HepG2 (cell line): ENCODE data around the gene LIMK2. TPM values are rescaled to one million over a fixed set of nuclear protein-coding genes. Genes with fewer than 3 reads are reported as not detected.

Experiments used
- MLXIP ChIP-seq: sonication (generic); formaldehyde crosslinking; IDR thresholded peaks from 2 replicates; pipeline ENCODE4 v1.9.0; 2021; ENCODE audit warnings: missing genetic modification reagents, borderline replicate concordance
- MXD4 ChIP-seq: IDR thresholded peaks from 2 replicates; pipeline ENCODE4 v1.6.1; 2016; ENCODE audit warnings: mild to moderate bottlenecking, missing biosample characterization, missing genetic modification reagents
- RBAK ChIP-seq: sonication (generic); formaldehyde crosslinking; IDR thresholded peaks from 2 replicates; pipeline ENCODE4 v1.5.1; 2020; ENCODE audit warnings: mild to moderate bottlenecking, missing genetic modification reagents
- TAF1 ChIP-seq: sonication (generic); formaldehyde crosslinking; IDR thresholded peaks from 2 replicates; pipeline ENCODE4 v1.4.0; 2020; ENCODE audit warnings: missing genetic modification reagents
- ZBTB4 ChIP-seq: sonication (generic); formaldehyde crosslinking; IDR thresholded peaks from 2 replicates; pipeline ENCODE4 v1.4.0; 2020; ENCODE audit warnings: missing genetic modification reagents, mild to moderate bottlenecking, borderline replicate concordance
- ZNF558 ChIP-seq: sonication (generic); formaldehyde crosslinking; IDR thresholded peaks from 2 replicates; pipeline ENCODE4 v1.9.0; 2022; ENCODE audit warnings: mild to moderate bottlenecking, missing genetic modification reagents, borderline replicate concordance
- polyA plus RNA-seq, 8 experiments: library from polyadenylated mRNA; depleted of rRNA in 3 of 8; stranded (reverse) in 7 of 8; unstranded in 1 of 8; fragments of >200 nt; fragmentation: Illumina TruSeq in 4 of 8; extraction: Trizol in 4 of 8; gene quantifications; 2 replicates each; pipeline versions ENCODE4 v1.2.1 to v1.2.3, GENCODE V29; 2011 to 2016; ENCODE audit warnings: low read depth in 4 of 8, missing spikeins in 1 of 8, mixed read lengths in 1 of 8; ENCODE audit not compliant: insufficient read depth in 1 of 8
- total RNA-seq, 5 experiments: library from RNA; depleted of rRNA; stranded (reverse); fragments of >200 nt; fragmentation: Illumina TruSeq; extraction: Trizol; gene quantifications; 2 replicates each; pipeline ENCODE4 v1.2.3, GENCODE V29; 2016; ENCODE audit warnings: low read depth in 1 of 5
- TF ChIP-seq, protein P1 (sequence below): IDR thresholded peaks from 2 replicates; pipeline ENCODE4 v1.6.1; 2018; ENCODE audit warnings: missing genetic modification reagents, mild to moderate bottlenecking, missing compliant biosample characterization
- TF ChIP-seq, protein P2 (sequence below): sonication (generic); formaldehyde crosslinking; IDR thresholded peaks from 2 replicates; pipeline ENCODE4 v1.4.0; 2020; ENCODE audit warnings: missing genetic modification reagents, borderline replicate concordance
- TF ChIP-seq, protein P3 (sequence below): sonication (generic); IDR thresholded peaks from 2 replicates; pipeline ENCODE4 v1.6.1; 2016; ENCODE audit warnings: low read depth, borderline replicate concordance
- TF ChIP-seq, protein P4 (sequence below): sonication (generic); formaldehyde crosslinking; IDR thresholded peaks from 2 replicates; pipeline ENCODE4 v1.5.0; 2020; ENCODE audit warnings: mild to moderate bottlenecking, missing genetic modification reagents
- TF ChIP-seq, protein P5 (sequence below): sonication (generic); formaldehyde crosslinking; IDR thresholded peaks from 2 replicates; pipeline ENCODE4 v1.5.1; 2020; ENCODE audit warnings: missing genetic modification reagents, mild to moderate bottlenecking, borderline replicate concordance
- TF ChIP-seq, protein P6 (sequence below): sonication (generic); formaldehyde crosslinking; IDR thresholded peaks from 2 replicates; pipeline ENCODE4 v1.4.0; 2020; ENCODE audit warnings: mild to moderate bottlenecking, missing genetic modification reagents

LIMK2 gene
- total and polyA plus RNA-seq, 2 of the 13 experiments (the other 11 are each of a cell fraction or from before 2014, with no cell fraction given), result 20.9 to 29.8 TPM

DNA sequence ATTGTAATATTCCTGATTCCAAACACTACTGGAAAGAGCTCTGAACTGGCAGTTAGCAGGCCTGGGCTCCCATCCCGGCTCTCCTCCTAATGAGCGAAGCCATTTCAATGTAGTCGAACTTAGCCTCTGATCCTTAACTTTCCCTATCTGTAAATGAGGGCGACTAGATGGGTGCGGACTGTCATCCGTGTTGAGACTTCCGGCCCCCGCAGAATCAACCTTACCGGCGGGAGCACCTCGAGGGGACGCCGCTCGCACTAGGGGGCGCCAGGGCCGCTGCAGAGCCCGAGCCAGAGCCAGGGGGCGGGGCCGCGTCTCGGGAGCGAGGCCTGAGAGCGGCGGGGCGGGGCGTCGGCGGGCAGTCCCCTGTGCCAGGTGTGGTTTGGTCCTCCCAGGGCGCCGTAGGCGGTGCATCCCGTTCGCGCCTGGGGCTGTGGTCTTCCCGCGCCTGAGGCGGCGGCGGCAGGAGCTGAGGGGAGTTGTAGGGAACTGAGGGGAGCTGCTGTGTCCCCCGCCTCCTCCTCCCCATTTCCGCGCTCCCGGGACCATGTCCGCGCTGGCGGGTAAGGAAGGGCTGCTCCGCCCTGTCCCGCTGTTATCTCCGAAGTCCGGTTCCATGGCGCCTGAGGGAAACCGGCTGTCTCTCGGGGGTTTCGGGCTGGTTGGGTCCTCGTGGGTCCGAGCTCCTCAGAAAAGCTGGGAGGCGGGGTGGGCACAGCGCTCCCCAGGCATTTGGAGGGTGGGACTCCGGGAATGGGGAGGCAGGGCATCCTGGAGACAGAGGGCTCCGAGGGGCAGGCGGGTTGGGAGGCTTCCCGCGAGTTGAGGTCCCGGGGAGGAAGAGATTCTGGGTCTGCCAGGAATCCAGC is at the start of gene LIMK2 (continued):
- no peak for TF ChIP-seq ZBTB4 (CRISPR knock-in tag)
- TF ChIP-seq ZNF558, result no peak
- TF ChIP-seq, protein P1, sequence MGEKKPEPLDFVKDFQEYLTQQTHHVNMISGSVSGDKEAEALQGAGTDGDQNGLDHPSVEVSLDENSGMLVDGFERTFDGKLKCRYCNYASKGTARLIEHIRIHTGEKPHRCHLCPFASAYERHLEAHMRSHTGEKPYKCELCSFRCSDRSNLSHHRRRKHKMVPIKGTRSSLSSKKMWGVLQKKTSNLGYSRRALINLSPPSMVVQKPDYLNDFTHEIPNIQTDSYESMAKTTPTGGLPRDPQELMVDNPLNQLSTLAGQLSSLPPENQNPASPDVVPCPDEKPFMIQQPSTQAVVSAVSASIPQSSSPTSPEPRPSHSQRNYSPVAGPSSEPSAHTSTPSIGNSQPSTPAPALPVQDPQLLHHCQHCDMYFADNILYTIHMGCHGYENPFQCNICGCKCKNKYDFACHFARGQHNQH, result peak; percentile 85
- TF ChIP-seq, protein P2, sequence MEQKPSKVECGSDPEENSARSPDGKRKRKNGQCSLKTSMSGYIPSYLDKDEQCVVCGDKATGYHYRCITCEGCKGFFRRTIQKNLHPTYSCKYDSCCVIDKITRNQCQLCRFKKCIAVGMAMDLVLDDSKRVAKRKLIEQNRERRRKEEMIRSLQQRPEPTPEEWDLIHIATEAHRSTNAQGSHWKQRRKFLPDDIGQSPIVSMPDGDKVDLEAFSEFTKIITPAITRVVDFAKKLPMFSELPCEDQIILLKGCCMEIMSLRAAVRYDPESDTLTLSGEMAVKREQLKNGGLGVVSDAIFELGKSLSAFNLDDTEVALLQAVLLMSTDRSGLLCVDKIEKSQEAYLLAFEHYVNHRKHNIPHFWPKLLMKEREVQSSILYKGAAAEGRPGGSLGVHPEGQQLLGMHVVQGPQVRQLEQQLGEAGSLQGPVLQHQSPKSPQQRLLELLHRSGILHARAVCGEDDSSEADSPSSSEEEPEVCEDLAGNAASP, result peak; percentile 58; the same call in 1 of the 2 replicates
- TF ChIP-seq MLXIP (CRISPR knock-in tag), result 0 out of 2 replicates have a peak, but pooled peaks have one; percentile 28
- TF ChIP-seq, protein P3, sequence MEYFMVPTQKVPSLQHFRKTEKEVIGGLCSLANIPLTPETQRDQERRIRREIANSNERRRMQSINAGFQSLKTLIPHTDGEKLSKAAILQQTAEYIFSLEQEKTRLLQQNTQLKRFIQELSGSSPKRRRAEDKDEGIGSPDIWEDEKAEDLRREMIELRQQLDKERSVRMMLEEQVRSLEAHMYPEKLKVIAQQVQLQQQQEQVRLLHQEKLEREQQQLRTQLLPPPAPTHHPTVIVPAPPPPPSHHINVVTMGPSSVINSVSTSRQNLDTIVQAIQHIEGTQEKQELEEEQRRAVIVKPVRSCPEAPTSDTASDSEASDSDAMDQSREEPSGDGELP, result peak; percentile 52; the same call in 1 of the 2 replicates
- peak; percentile 61; the same call in 1 of the 2 replicates for TF ChIP-seq MXD4
- TF ChIP-seq, protein P4, sequence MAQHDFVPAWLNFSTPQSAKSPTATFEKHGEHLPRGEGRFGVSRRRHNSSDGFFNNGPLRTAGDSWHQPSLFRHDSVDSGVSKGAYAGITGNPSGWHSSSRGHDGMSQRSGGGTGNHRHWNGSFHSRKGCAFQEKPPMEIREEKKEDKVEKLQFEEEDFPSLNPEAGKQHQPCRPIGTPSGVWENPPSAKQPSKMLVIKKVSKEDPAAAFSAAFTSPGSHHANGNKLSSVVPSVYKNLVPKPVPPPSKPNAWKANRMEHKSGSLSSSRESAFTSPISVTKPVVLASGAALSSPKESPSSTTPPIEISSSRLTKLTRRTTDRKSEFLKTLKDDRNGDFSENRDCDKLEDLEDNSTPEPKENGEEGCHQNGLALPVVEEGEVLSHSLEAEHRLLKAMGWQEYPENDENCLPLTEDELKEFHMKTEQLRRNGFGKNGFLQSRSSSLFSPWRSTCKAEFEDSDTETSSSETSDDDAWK (CRISPR knock-in tag), result no peak
- TF ChIP-seq RBAK (CRISPR knock-in tag), result no peak
- TF ChIP-seq TAF1, result peak; percentile 79
- TF ChIP-seq, protein P5, sequence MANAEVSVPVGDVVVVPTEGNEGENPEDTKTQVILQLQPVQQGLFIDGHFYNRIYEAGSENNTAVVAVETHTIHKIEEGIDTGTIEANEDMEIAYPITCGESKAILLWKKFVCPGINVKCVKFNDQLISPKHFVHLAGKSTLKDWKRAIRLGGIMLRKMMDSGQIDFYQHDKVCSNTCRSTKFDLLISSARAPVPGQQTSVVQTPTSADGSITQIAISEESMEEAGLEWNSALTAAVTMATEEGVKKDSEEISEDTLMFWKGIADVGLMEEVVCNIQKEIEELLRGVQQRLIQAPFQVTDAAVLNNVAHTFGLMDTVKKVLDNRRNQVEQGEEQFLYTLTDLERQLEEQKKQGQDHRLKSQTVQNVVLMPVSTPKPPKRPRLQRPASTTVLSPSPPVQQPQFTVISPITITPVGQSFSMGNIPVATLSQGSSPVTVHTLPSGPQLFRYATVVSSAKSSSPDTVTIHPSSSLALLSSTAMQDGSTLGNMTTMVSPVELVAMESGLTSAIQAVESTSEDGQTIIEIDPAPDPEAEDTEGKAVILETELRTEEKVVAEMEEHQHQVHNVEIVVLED (CRISPR knock-in tag), result peak; percentile 62; the same call in 1 of the 2 replicates
- TF ChIP-seq, protein P6, sequence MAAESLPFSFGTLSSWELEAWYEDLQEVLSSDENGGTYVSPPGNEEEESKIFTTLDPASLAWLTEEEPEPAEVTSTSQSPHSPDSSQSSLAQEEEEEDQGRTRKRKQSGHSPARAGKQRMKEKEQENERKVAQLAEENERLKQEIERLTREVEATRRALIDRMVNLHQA, result no peak
